Vagina (tissue), 2 donors: ENCODE data around the gene SLC9A2. TPM values are rescaled to one million over a fixed set of nuclear protein-coding genes. Genes with fewer than 3 reads are reported as not detected.

Experiments used
- DNase-seq, 2 donors: peaks; one replicate each; pipeline ENCODE4 v3.0.0-alpha.2; 2017; ENCODE audit errors: extremely low spot score in 2 of 2
- H3K27ac ChIP-seq: fragments of 200-600 bp; sonication (generic); one replicate; pipeline ENCODE4 v1.5.1; 2019
- H3K27me3 ChIP-seq: fragments of 200-600 bp; sonication (generic); one replicate; pipeline ENCODE4 v1.5.1; 2019
- H3K36me3 ChIP-seq, 2 donors: fragments of 200-600 bp; sonication (generic); one replicate each; pipeline ENCODE4 v1.5.1; 2017 to 2019
- H3K4me1 ChIP-seq: fragments of 200-600 bp; sonication (generic); one replicate; pipeline ENCODE4 v1.5.1; 2019
- H3K4me3 ChIP-seq, 2 donors: fragments of 200-600 bp; sonication (generic); 1 replicate in 1 of 2; 2 replicates in 1 of 2; pipeline ENCODE4 v1.5.1; 2016 to 2019
- H3K9me3 ChIP-seq: fragments of 200-600 bp; sonication (generic); one replicate; pipeline ENCODE4 v1.5.1; 2019
- POLR2A ChIP-seq, 2 donors: fragments of 450-650 bp; IDR thresholded peaks; one replicate each; pipeline ENCODE4 v1.6.1; 2017; ENCODE audit warnings: antibody characterized with exemption in 2 of 2, mild to moderate bottlenecking in 2 of 2, moderate library complexity in 2 of 2
- POLR2AphosphoS5 ChIP-seq, 2 donors: sonication (generic); formaldehyde crosslinking; IDR thresholded peaks; one replicate each; pipeline ENCODE4 v1.9.0; 2017; ENCODE audit warnings: antibody characterized with exemption in 2 of 2, mild to moderate bottlenecking in 2 of 2, low read depth in 1 of 2; ENCODE audit not compliant: insufficient read depth in 1 of 2
- intact Hi-C: fragments of 100-400 bp; cut with DNase I; formaldehyde crosslinking; loops from one replicate; pipeline ENCODE4 v1.15.1; 2023
- total RNA-seq: library from RNA; depleted of rRNA; stranded (reverse); fragments of >200 nt; gene quantifications from one replicate; pipeline ENCODE4 v1.2.3, GENCODE V29; 2016
- TF ChIP-seq, protein P1 (sequence below), 3 experiments: fragments of 450-650 bp in 2 of 3; fragments of 200-600 bp in 1 of 3; sonication (generic) in 1 of 3; IDR thresholded peaks; one replicate each; pipeline ENCODE4 v1.5.1; 2017 to 2019; ENCODE audit warnings: antibody characterized with exemption in 3 of 3, mild to moderate bottlenecking in 2 of 3, moderate library complexity in 2 of 3

SLC9A2 gene
- total RNA-seq, 1 donor from 2014 or later = not detected

DNA sequence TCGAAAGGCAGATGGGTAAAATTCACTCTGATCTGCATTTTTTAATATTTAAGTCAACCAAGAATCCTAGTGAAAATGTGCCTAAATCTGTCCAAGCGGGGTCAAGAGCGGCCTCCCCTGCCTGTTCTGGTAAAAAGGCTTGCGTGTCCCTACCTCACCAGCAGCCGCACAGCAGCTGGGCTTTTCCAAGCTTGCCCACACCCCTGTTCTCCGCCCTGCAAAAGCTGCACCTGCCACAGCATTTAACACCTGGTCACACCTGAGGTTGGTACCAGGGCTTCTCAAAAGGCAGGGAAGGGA, 116.7 kb downstream of the SLC9A2 start:
- TF ChIP-seq, protein P1, sequence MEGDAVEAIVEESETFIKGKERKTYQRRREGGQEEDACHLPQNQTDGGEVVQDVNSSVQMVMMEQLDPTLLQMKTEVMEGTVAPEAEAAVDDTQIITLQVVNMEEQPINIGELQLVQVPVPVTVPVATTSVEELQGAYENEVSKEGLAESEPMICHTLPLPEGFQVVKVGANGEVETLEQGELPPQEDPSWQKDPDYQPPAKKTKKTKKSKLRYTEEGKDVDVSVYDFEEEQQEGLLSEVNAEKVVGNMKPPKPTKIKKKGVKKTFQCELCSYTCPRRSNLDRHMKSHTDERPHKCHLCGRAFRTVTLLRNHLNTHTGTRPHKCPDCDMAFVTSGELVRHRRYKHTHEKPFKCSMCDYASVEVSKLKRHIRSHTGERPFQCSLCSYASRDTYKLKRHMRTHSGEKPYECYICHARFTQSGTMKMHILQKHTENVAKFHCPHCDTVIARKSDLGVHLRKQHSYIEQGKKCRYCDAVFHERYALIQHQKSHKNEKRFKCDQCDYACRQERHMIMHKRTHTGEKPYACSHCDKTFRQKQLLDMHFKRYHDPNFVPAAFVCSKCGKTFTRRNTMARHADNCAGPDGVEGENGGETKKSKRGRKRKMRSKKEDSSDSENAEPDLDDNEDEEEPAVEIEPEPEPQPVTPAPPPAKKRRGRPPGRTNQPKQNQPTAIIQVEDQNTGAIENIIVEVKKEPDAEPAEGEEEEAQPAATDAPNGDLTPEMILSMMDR (IDR thresholded peaks at IDR 0.05) = no peak
- TF ChIP-seq POLR2AphosphoS5 (IDR thresholded peaks at IDR 0.05; ENCODE audit: insufficient read depth in 1 of 2, low read depth in 1 of 2) = no peak
- H3K4me1 ChIP-seq = peaks cover 25% of the 10 kb centered on the region
- H3K36me3 ChIP-seq = peaks cover 0 to 8% of the 10 kb centered on the region in 2 donors
- intact Hi-C loops = no loop called here
- DNase-seq = no peak
- H3K27me3 ChIP-seq = no peaks in the 10 kb centered on the region
- H3K4me3 ChIP-seq = peak overlapping the region; percentile 58 to 97
- peak overlapping the region; percentile 84 for H3K27ac ChIP-seq
- H3K9me3 ChIP-seq = no peaks in the 10 kb centered on the region

DNA sequence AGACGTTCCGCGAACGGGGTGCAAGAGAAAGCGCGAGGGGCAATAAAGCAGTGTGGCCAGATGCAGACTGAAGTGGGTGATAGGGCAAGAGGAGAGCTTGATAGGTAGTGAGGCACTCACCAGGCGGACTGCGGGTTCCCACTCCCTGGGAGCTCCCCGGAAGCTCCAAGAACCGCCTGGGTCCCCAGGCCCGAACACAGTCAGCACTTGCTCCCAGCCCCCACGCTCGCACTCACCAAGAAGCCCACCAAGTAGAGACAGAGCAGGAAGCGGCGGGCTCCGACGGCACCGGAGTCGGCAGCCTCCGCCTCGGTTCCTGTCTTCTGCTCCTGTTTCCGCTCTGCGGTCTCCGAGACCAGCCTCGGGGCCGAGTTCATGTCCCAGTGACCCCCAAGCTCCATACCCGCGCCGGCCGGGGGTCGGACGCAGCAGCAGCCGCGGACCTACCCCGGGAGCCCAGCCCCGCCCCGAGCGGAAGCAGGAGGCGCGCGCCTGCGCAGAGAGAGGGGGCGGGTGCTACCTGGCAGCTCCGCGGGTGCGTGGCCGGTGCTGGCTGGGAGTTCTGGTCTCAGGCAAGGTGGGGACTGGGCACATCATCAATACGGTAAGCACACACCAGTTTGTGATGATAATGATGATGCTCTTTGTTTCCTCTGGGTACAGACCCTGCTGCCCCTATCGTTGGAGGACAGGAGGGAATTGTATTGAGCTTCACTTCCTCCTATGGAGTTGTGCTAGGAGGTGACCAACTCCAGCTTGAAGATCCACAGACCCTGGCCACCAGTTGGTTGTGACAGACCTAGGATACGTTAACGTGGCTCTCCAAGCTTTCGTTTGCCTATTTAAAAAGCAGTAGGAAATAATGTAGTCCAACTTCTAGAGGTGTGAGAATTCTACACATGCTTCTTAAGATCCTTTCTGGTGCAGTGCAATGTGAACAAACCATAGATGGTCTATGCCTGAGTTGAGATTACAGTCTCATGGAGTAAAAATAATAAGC, 117.4 kb downstream of the SLC9A2 start:
- intact Hi-C loops = no loop called here
- H3K27ac ChIP-seq = peak overlapping the region; percentile 84
- DNase-seq = no peak
- H3K4me3 ChIP-seq = peak overlapping the region; percentile 58 to 97
- no peaks in the 10 kb centered on the region for H3K9me3 ChIP-seq
- H3K27me3 ChIP-seq = no peaks in the 10 kb centered on the region
- peaks cover 25% of the 10 kb centered on the region for H3K4me1 ChIP-seq
- peaks cover 0 to 1% of the 10 kb centered on the region in 2 donors for H3K36me3 ChIP-seq
- TF ChIP-seq POLR2A (IDR thresholded peaks at IDR 0.05) (peak in 1 of 2 donors; percentile 56), POLR2AphosphoS5 (IDR thresholded peaks at IDR 0.05; ENCODE audit: insufficient read depth in 1 of 2, low read depth in 1 of 2) (peak in 1 of 2 donors; percentile 85)
- TF ChIP-seq, protein P1 (IDR thresholded peaks at IDR 0.05) = no peak

DNA sequence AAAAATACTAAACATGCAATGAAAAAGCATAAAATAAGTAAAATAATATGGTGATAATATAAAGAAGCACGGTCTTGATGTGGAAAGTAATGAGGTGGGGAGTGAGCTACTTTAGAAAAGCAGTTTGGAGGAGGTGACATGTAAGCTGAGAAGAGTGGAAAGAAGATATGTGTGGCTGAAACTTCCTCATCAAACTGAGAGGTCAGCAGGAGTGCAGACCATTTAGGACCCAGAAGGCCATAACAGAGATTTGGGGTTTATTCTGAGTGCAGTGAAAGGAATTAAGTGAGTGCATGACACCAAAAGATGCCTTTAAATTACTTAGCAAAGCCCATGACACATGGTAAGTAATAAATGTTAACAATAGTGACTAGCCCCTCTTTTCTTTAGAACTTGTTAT, 118.1 kb downstream of the SLC9A2 start:
- peak overlapping the region; percentile 58 to 97 for H3K4me3 ChIP-seq

DNA sequence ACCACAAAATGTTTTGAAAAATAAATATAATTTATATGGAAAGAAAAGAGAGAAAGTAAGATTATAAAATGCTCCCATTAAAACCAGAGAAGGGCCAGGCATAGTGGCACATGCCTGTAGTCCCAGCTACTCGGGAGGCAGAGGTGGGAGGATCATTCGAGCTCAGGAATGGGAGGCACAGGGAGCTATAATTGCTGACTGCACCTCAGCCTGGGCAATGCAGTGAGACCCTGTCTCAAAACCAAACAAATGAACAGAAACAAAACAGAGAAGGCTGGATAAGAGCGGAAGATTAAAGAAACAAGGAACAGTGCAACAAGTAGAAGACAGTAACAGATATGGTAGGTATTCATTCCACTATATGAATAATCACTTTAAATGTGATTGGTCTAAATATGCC, 123.9 kb downstream of the SLC9A2 start:
- no peak for TF ChIP-seq POLR2AphosphoS5 (IDR thresholded peaks at IDR 0.05; ENCODE audit: insufficient read depth in 1 of 2, low read depth in 1 of 2)
- intact Hi-C loops = no loop called here

More for the DNA sequence above, 118.1 kb downstream of the SLC9A2 start:
- Histone ChIP-seq H3K27ac (no peak overlapping the region), H3K4me1 (peaks cover 25% of the 10 kb centered on the region), H3K9me3 (no peaks in the 10 kb centered on the region), H3K36me3 (no peaks in the 10 kb centered on the region), H3K27me3 (no peaks in the 10 kb centered on the region)
- intact Hi-C loops = no loop called here
- DNase-seq = no peak
- TF ChIP-seq POLR2AphosphoS5 (IDR thresholded peaks at IDR 0.05; ENCODE audit: insufficient read depth in 1 of 2, low read depth in 1 of 2) = no peak
- no peak for TF ChIP-seq POLR2A (IDR thresholded peaks at IDR 0.05)
- TF ChIP-seq, protein P1 (IDR thresholded peaks at IDR 0.05) = no peak

DNA sequence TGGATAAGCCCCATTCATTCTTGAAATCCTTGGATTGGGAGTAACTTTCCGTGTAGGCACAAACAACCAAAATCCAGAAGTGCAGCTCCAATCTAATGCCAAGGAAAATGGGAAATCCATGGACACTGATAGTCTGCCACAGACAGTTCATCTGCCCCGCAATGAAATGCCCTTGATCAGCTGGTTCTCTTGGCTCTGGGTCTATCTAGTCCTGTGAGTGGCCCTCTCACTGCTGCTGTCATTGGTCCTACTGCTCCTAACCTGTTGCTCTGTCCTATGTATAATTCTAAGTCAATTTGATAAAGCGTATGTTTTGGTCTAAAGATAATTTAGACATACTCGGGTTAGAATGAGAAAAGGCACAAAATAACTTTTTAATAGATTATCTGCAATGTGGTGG, 128.8 kb downstream of the SLC9A2 start:
- TF ChIP-seq POLR2AphosphoS5 (IDR thresholded peaks at IDR 0.05; ENCODE audit: insufficient read depth in 1 of 2, low read depth in 1 of 2) (no peak), POLR2A (IDR thresholded peaks at IDR 0.05) (no peak)
- TF ChIP-seq, protein P1 (IDR thresholded peaks at IDR 0.05) = no peak
- intact Hi-C loops = no loop called here
- Histone ChIP-seq H3K4me3 (no peak overlapping the region), H3K9me3 (no peaks in the 10 kb centered on the region), H3K36me3 (no peaks in the 10 kb centered on the region), H3K27me3 (no peaks in the 10 kb centered on the region), H3K4me1 (no peaks in the 10 kb centered on the region), H3K27ac (no peak overlapping the region)
- no peak for DNase-seq

More for the DNA sequence above, 123.9 kb downstream of the SLC9A2 start:
- H3K4me3 ChIP-seq = no peak overlapping the region
- H3K27ac ChIP-seq = no peak overlapping the region
- no peaks in the 10 kb centered on the region for H3K4me1 ChIP-seq
- no peak for DNase-seq
- H3K27me3 ChIP-seq = no peaks in the 10 kb centered on the region
- H3K9me3 ChIP-seq = no peaks in the 10 kb centered on the region
- H3K36me3 ChIP-seq = no peaks in the 10 kb centered on the region
